ENCODE data around the gene CCDC92.

The CCDC92 gene
- total RNA-seq, result 26.5 to 50.2 (median 39.9) reads per million in 4 experiments

DNA sequence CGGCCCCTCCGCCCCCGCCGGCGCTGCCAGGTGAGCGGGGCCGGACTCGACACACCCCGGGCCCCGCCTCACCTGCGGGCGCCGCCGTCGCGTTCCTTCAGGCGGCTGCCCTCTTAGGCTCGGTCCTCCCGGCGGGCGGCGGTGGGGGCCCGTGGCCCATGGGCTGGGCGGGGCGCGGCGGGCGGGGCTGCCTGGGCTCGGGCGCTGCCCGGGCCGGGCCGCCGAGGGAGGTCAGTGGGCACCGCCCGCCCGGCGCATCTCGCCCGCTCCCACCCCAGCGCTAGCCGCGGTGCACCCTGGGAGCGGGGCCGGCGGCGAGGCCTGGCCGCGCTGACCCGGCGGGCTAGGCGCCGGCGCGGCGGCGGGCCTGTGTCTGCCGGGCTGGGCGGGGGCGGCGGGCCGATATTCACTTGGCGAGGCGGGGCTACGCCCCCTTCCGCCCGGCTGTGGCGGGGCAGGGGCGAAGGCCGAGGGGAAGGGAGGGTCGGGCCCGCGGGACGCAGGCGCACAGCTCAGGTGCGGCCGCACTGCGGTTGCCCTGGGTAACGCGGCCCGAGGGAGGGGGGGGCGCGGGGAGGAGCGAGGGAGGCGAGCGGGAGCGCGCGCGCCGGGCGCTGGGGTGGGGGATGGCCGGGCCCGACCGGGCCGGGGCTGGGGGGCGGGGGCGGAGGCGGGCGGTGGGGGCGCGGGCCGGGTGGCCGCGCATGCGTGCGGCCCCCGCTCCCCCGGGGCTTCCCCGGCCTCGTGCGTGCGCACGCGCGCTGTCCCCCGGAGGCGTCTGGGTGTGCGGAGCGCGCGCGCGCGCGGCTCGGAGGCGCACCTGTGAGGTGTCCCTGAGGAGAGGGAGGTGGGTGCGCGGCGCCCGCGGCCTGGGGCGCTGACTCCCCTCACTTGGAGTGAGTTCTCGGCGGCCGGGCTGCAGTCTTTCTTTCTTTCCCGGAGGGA, at the start of gene CCDC92, which contains the start of gene ZNF664:
CCDC92 (minus strand) TSS at position 375 of the 945 bp plus-strand sequence. CDS start 28,526 bp downstream, outside the sequence.
ZNF664 (plus strand) TSS at position 759 of the 945 bp plus-strand sequence. CDS start 38,930 bp downstream, outside the sequence.
- peak; percentile 93 for DNase-seq

GRCh38 chr12:124022161-124022560, 49.5 kb upstream of the CCDC92 start:
- no peak for DNase-seq

DNA sequence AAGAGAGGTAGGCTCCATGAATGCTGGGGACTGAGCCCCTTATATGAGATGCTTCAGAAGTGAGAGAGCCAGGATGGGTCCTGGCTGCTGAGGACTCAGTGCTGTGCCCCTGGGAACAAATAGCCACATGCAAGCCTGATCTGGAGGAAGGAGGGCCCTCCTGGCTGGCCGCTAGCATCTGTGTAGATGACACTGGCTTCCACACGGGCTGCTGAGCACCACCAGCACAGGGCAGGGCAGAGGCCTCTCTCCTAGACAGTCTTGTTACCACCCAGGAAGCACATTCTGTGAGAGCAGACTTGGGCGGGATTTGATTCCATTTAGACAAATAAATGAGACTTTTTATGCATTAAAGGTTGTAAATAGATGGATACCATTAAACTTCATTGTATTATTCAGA, 48.4 kb upstream of the CCDC92 start:
- no peak for DNase-seq

DNA sequence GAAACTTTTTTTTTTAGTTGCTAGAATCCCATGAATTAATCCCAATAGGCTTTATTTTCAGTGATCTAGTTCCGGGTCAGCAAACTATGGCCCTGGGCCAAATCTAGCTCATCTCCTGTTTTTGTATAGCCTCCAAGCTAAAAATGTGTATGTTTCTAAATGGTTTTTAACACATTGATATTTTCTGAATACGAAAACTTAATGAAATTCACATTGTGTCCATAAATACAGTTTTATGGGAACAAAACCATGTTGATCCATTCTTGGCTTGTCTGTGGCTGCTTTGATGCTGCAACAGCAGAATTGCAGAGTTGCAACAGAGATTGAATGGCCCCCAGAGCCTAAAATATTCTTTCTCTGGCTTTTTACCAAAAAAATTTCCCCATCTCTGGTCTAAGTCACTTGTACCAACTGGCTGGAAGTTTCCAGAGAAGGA, 47.9 kb upstream of the CCDC92 start:
- no peak for DNase-seq

DNA sequence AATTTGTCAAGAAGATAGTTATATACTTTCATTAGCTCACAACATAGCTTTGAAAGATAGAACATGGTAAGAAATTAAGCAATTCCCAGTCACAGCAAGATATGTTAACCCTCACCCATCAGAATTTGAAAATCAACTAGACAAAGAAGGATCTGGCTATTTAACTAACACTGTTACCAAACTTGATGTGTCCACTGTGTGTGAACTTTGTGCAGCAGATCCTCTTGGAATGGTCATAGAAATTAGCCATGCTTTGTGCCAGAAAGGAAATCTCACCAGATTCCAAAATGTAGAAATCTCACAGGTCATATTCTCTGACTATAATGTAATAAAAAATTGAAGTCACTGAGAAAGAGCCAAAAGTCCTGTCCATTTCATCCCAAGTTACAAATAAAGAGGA, 46.5 kb upstream of the CCDC92 start:
- DNase-seq, result no peak

GRCh38 chr12:124018539-124018938, 45.9 kb upstream of the CCDC92 start:
- no peak for DNase-seq

DNA sequence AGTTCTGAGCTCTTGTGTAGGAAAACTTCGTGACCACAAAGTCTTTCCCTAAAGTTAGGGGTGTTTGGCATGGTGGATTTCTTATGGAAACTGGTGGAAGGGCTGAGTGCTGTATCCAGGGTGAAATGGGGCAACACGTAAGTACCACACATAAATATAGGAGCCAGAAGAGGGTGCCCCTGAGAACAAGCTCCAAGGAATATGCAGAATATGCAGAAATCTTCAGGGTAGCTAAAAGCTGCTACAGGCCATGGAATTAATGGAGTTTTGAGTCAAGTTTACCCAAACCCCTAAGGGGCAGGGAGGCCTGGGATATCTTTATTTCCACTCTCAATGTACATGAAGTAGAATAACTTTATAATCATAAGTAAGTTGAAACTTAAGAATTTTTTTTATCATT, 44.4 kb upstream of the CCDC92 start:
- no peak for DNase-seq

DNA sequence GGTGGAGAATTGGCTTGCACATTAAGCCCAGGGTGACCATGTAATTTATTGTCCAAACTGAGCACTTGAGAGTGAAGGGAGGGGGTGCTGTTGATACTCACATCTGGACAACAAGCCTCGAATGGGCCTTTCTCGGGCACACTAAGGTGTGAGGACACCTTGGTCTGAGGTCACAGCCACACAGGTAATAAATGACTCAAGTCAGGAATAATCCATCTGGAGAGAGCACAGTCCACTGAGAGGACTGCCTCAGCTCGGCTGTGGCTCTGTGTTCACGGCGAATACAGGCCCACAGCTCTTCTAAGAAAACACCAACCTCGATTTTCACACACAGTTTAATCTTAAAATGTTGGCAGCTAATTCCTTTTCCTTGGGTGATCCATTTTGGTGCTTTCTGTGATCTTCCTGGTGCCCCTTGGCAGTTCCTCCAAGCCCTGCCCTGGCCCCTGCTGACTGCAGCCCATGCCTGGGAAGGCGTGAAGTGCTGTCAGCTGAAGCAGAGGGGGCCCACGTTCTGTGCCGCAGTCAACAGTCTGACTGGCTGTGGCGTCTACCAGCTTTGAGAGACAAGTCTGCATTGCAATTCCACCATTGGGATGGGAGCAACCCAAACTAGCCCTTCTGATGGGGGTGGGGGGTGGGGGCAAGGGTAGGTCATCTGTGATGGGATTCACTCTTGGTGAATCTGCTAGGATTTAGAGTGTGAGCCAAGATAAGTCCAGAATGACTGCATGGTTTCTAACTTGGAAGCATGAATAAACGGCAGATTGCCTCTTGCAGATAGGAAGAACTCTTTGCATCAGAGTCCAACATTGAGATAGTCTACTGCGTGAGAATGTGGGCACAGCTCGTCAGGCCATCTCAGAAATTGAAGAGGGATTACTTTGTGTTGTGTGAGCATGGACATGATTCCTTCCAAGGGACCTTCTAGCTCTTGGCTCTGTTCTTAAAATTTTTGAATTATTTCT, 43.1 kb upstream of the CCDC92 start:
- no peak for DNase-seq

GRCh38 chr12:124013073-124013472, 40.4 kb upstream of the CCDC92 start:
- DNase-seq, result no peak

DNA sequence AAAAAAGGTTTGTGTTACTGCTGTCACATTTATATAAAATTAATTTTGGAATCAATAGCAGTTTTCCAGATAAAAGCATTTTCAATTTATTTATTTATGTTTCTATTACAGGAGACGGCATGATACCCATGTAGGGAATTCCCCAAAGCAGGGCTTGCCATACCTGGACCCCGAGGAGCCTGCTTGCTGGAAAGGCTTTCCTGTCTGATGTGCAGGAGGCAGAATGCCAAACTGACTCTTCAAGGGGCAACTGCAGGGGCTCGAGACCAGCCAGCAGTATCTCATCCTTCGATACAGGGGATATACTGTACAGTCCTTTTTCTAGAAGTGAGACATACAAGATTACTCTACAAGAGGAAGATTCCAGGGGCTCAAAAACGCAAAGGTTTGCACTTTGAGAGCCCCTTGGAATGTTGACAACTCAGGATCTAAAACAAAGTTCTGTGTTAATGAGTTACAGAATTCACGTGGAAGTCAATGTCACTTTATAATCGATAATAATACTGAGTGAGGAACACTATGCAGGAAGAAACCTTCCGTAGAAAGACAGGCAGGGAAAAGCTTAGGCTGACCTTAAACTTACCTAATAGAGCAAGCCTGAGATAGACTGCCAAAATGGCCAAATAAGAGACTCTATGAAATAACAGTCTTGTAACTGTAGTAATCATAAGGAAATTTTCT, 38.9 kb upstream of the CCDC92 start:
- DNase-seq, result no peak

- no peak for DNase-seq
Measured at GRCh38 chr12:124010687-124011086, 38.1 kb upstream of the CCDC92 start.

DNA sequence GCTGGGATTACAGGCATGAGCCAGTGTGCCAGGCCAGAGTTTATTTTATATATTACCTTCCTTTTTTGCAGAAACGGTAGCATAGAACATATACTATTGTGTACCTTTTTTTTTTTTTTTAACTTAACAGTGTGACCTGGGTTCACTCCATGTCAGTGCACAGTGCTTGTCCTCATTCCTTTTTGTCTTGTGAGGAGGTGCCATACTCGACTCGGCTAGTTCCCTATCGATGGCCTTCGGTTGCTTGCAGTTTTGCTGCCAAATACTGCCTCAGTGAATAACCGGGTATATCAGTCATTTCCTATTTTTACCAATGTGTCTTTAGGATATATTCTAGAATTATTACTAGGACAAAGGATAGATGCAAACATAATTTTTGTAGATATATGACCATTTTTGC, 37.1 kb upstream of the CCDC92 start:
- no peak for DNase-seq

GRCh38 chr12:124008595-124008994, 36.0 kb upstream of the CCDC92 start:
- DNase-seq, result no peak

DNA sequence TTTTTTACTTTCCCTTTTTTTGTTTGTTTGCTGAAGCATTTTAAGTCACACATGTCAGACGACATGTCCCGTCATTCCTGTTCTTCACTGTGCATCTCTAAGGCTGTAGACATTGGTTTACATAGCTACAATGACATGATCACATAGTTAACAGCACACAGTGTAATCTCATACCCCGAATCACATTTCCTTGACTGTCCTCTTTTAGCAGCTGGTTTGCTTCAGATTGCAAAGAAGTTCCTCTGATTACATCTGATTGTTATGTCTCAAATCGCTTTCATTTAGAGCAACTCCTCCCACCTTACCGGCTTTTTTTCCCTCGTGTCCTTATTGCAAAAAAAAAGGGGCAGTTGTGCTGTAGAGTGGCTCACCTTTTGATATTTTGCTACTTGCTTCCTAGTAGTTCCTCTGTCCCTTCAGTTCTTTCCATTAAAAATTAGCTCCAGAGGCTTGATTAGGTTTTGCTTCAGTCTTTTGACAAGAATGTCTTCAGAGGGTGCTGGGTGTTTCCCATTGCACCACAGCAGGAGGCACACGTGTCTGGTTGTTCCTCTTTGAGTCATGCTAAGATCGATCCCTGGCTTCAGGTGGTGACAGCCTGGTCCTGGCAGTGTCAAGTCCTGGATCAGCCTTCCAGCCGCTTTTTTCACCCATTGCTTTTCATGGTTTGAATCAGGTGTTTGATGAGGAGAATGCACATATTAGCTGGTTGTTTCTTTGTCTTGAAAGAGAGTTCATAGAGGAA, 35.4 kb upstream of the CCDC92 start:
- DNase-seq, result no peak

DNA sequence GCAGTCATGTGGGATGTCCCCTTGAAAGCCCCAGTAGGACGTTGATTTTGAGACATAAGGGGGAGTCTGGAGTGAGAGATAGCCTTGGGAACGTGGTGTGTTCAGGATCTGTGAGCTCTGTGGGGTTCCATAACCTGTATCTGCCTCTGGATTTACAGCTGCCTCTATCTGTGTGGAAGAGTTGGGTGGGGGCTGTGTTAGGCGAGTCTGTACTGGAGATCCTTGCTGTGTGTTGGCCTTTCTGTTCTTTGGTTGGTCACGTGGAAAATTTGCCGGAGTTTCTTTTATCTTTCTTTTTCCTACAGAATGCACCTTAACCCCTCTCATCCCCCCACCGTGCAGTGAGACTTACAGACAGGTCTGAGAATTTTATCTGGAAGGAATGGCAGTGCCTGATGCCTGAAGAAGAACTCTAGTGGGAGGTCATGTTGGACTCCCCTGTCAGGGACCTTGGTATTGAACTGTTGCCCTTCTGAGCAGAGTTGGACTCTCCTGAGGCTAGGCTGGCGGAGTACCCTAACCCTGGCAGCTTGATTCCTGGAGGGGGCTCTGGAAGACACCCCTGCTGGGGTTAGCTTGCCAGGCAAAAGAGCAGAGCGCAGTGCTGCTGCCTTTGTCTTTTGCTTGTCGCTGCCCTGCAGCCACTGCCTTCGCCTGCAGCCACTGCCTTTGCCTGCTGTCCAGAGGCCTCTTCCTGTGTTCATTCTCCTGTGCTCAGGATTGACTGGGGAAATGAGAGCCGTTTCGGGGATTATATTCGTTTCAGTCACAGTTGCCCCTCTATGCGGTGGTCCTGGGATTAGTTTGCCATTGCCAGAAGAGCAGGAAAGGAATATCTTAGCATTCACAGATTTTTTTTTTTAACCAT, 34.4 kb upstream of the CCDC92 start:
- no peak for DNase-seq

GRCh38 chr12:124006085-124006845, 33.6 kb upstream of the CCDC92 start:
- DNase-seq, result no peak

DNA sequence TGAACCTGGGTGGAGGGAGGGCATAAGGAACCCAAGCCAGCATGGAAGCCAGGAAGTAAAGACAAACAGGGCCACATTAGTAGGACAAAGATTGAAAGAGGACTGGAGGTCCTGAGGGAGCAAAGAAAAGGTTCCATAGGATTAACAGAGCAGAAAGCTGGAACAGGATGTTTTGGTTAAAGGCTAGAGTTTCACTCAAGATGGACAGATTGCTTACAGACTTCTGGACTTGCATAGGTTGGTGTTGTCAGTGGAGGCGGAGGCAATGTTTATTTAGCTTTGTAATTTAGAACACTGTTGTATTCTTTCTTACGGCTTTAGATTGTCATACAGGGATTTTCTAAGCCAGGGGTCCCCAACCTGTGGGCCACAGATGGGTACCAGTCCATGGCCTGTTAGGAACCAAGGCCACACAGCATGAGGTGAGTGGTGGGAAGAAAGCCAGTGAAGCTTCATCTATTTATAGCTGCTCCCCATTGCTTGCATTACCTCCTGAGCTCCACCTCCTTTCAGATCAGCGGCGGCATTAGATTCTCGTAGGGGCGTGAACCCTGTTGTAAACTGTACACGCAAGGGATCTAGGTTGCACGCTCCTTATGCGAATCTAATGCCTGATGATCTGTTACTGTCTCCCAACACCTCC, 31.7 kb upstream of the CCDC92 start:
- DNase-seq, result no peak

GRCh38 chr12:124002654-124003053, 30.0 kb upstream of the CCDC92 start:
- no peak for DNase-seq

- no peak for DNase-seq
Measured at GRCh38 chr12:124002021-124002644, 29.5 kb upstream of the CCDC92 start.

Data from effector CD8-positive, alpha-beta T cell (primary cell).